Suprapubic skin (tissue), 3 donors: Measurements from ENCODE around the gene FLT3LG.

ENCODE experiments used
- CTCF ChIP-seq, 2 donors: fragments of 200-600 bp in 1 of 2; fragments of 450-650 bp in 1 of 2; sonication (generic) in 1 of 2; IDR thresholded peaks; one replicate each; pipeline ENCODE4 v1.5.1; 2016 to 2019; ENCODE audit warnings: antibody characterized with exemption in 2 of 2, mild to moderate bottlenecking in 1 of 2, moderate library complexity in 1 of 2
- EP300 ChIP-seq: sonication (generic); formaldehyde crosslinking; IDR thresholded peaks from one replicate; pipeline ENCODE4 v1.6.1; 2017; ENCODE audit warnings: antibody characterized with exemption
- POLR2A ChIP-seq, 2 donors: fragments of 450-650 bp; IDR thresholded peaks; one replicate each; pipeline ENCODE4 v1.6.1; 2017; ENCODE audit warnings: antibody characterized with exemption in 2 of 2, mild to moderate bottlenecking in 2 of 2, moderate library complexity in 2 of 2

- no peak for TF ChIP-seq CTCF (IDR thresholded peaks at IDR 0.05)
- TF ChIP-seq POLR2A (IDR thresholded peaks at IDR 0.05) = no peak
- TF ChIP-seq EP300 = no peak
Measured at GRCh38 chr19:49490287-49491029, 16.4 kb downstream of the FLT3LG start.
